Neural progenitor cell (in vitro differentiated cells): ENCODE measurements around the gene CHAF1A. TPM values are rescaled to one million over a fixed set of nuclear protein-coding genes. Genes with fewer than 3 reads are reported as not detected.

Experiments used
- DNase-seq: peaks from one replicate; pipeline ENCODE4 v3.0.0-alpha.2; 2016; ENCODE audit warnings: low spot score
- H2AFZ ChIP-seq: fragments of 200-600 bp; sonication (generic); replicated peaks from 2 replicates; pipeline ENCODE4 v1.6.1; 2016; ENCODE audit warnings: antibody characterized with exemption
- H3F3A ChIP-seq: fragments of 200-600 bp; sonication (generic); 2 replicates; pipeline ENCODE4 v1.6.1; 2016; ENCODE audit warnings: antibody characterized with exemption, low read depth
- H3K27ac ChIP-seq: fragments of 200-600 bp; sonication (generic); 2 replicates; pipeline ENCODE4 v1.5.1; 2016; ENCODE audit warnings: mild to moderate bottlenecking
- H3K27me3 ChIP-seq: fragments of 200-600 bp; sonication (generic); 2 replicates; pipeline ENCODE4 v1.6.1; 2016; ENCODE audit warnings: mild to moderate bottlenecking, moderate library complexity
- H3K36me3 ChIP-seq: fragments of 200-600 bp; sonication (generic); 2 replicates; pipeline ENCODE4 v1.5.1; 2016
- H3K4me1 ChIP-seq: fragments of 200-600 bp; sonication (generic); 2 replicates; pipeline ENCODE4 v1.6.1; 2016; ENCODE audit warnings: mixed run types
- H3K4me2 ChIP-seq: fragments of 200-600 bp; sonication (generic); 2 replicates; pipeline ENCODE4 v1.6.1; 2016
- H3K4me3 ChIP-seq: fragments of 200-600 bp; sonication (generic); 2 replicates; pipeline ENCODE4 v1.5.1; 2016
- H3K79me2 ChIP-seq: fragments of 200-600 bp; sonication (generic); 2 replicates; pipeline ENCODE4 v1.6.1; 2016; ENCODE audit warnings: low read depth
- H3K9ac ChIP-seq: fragments of 200-600 bp; sonication (generic); 2 replicates; pipeline ENCODE4 v1.6.1; 2016
- H3K9me3 ChIP-seq: fragments of 200-600 bp; sonication (generic); 2 replicates; pipeline ENCODE4 v1.5.1; 2016; ENCODE audit warnings: low read depth
- H4K20me1 ChIP-seq: fragments of 200-600 bp; sonication (generic); 2 replicates; pipeline ENCODE4 v1.6.1; 2016; ENCODE audit warnings: low read depth
- H3K27ac Mint-ChIP-seq: 3 replicates; pipeline ENCODE4 v1.8.0; 2021; ENCODE audit warnings: mixed read lengths
- H3K27me3 Mint-ChIP-seq: 2 replicates; pipeline ENCODE4 v1.8.0; 2022; ENCODE audit warnings: low read depth, mild to moderate bottlenecking, inconsistent platforms, moderate library complexity, mixed read lengths; ENCODE audit not compliant: insufficient read depth
- H3K36me3 Mint-ChIP-seq: 3 replicates; pipeline ENCODE4 v1.8.0; 2021; ENCODE audit warnings: mixed read lengths
- H3K4me1 Mint-ChIP-seq: 3 replicates; pipeline ENCODE4 v1.8.0; 2021; ENCODE audit warnings: mixed read lengths
- H3K4me3 Mint-ChIP-seq: 3 replicates; pipeline ENCODE4 v1.8.0; 2021; ENCODE audit warnings: mild to moderate bottlenecking, moderate library complexity, mixed read lengths
- H3K9me3 Mint-ChIP-seq: 3 replicates; pipeline ENCODE4 v1.8.0; 2020; ENCODE audit warnings: mixed read lengths
- EZH2 ChIP-seq: fragments of 200-600 bp; sonication (generic); IDR thresholded peaks from 2 replicates; pipeline ENCODE4 v1.6.1; 2017; ENCODE audit warnings: antibody characterized with exemption, mild to moderate bottlenecking, moderate library complexity
- EZH2phosphoT487 ChIP-seq: fragments of 200-600 bp; sonication (generic); IDR thresholded peaks from 2 replicates; pipeline ENCODE4 v1.6.1; 2017; ENCODE audit warnings: antibody characterized with exemption
- total RNA-seq: library from RNA; depleted of rRNA; stranded (reverse); fragments of >200 nt; gene quantifications from 2 replicates; pipeline ENCODE4 v1.2.3, GENCODE V29; 2015; ENCODE audit warnings: low replicate concordance
- TF ChIP-seq, protein P1 (sequence below): fragments of 200-600 bp; sonication (generic); IDR thresholded peaks from 2 replicates; pipeline ENCODE4 v1.5.1; 2017; ENCODE audit warnings: antibody characterized with exemption, mild to moderate bottlenecking

CHAF1A gene
- total RNA-seq, 1 donor from 2014 or later: 37.5 TPM

DNA sequence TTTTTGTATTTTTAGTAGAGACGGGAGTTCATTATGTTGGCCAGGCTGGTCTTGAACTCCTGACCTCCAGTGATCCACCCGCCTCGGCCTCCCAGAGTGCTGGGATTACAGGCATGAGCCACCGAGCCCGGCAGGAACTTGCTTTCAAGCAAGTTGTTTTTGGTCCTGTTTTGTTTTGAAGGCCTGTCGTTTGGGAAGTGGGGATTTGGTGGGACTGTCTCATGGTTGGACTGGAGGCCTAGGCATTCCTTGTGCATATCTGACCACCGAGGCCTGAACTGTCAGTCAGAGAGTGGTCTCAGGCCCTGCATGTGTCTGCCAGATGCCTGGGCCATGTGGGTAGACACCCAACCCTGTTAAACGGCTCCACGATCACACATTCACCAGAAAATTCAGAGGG lies 28.9 kb downstream of the CHAF1A start:
- peaks cover 13% of the 10 kb centered on the region for H4K20me1 ChIP-seq
- no peaks in the 10 kb centered on the region for H3K4me1 ChIP-seq
- no peak for DNase-seq
- H3K36me3 ChIP-seq: no peaks in the 10 kb centered on the region
- no peaks in the 10 kb centered on the region for H3K9me3 Mint-ChIP-seq
- no peak overlapping the region for H3K9ac ChIP-seq
- peaks cover 41% of the 10 kb centered on the region for H3K36me3 Mint-ChIP-seq
- no peak overlapping the region for H3K27ac ChIP-seq
- H3K27me3 Mint-ChIP-seq: no peaks in the 10 kb centered on the region
- no peaks in the 10 kb centered on the region for H3F3A ChIP-seq
- H3K4me1 Mint-ChIP-seq: no peaks in the 10 kb centered on the region
- no peaks in the 10 kb centered on the region for H3K27me3 ChIP-seq
- no peak overlapping the region for H3K27ac Mint-ChIP-seq
- no peak overlapping the region for H3K4me2 ChIP-seq
- H3K4me3 ChIP-seq: no peak overlapping the region
- H3K9me3 ChIP-seq: no peaks in the 10 kb centered on the region
- H3K4me3 Mint-ChIP-seq: no peak overlapping the region
- TF ChIP-seq EZH2phosphoT487: no peak
- TF ChIP-seq, protein P1, sequence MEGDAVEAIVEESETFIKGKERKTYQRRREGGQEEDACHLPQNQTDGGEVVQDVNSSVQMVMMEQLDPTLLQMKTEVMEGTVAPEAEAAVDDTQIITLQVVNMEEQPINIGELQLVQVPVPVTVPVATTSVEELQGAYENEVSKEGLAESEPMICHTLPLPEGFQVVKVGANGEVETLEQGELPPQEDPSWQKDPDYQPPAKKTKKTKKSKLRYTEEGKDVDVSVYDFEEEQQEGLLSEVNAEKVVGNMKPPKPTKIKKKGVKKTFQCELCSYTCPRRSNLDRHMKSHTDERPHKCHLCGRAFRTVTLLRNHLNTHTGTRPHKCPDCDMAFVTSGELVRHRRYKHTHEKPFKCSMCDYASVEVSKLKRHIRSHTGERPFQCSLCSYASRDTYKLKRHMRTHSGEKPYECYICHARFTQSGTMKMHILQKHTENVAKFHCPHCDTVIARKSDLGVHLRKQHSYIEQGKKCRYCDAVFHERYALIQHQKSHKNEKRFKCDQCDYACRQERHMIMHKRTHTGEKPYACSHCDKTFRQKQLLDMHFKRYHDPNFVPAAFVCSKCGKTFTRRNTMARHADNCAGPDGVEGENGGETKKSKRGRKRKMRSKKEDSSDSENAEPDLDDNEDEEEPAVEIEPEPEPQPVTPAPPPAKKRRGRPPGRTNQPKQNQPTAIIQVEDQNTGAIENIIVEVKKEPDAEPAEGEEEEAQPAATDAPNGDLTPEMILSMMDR: no peak
- TF ChIP-seq EZH2: no peak
- peaks cover 6% of the 10 kb centered on the region for H3K79me2 ChIP-seq
- H2AFZ ChIP-seq: no peak overlapping the region

DNA sequence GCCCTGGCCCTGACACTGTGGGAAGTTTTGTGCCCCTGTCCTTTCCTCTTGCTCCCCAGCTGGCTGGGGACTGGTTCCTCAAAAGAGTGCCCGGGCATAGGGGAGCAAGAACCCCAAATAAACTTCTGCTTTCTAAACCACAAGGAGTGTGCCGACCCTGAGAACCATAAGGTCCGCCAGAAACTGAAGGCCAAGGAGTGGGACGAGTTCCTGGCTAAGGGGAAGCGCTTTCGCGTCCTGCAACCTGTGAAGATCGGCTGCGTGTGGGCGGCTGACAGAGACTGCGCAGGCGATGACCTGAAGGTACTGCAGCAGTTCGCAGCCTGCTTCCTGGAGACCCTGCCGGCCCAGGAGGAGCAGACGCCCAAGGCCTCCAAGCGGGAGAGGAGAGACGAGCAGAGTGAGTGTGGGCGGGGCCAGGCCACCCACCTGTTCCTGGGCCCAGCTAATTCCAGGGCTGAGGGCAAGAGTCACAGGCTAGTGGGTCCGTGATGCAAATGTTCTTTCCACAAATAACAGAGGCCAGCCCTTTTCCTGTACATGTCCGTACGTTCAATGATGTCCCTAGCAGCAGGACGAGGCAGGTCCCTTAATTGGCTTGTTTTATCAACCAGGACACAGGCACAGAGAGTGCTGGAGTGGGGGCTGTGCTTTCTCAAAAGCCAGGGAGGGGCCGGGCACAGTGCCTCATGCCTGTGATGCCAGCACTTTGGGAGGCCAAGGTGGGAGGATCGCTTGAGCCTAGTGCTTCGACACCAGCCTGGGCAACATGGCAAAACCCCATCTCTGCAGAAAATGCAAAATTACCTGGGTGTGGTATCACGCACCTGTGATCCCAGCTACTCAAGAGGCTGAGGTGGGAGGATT lies 29.6 kb downstream of the CHAF1A start:
- Mint-ChIP-seq H3K4me1 (no peaks in the 10 kb centered on the region), H3K36me3 (peaks cover 41% of the 10 kb centered on the region), H3K9me3 (no peaks in the 10 kb centered on the region), H3K27ac (no peak overlapping the region), H3K27me3 (no peaks in the 10 kb centered on the region), H3K4me3 (no peak overlapping the region)
- no peak overlapping the region for H3K4me3 ChIP-seq
- no peaks in the 10 kb centered on the region for H3F3A ChIP-seq
- peaks cover 17% of the 10 kb centered on the region for H4K20me1 ChIP-seq
- H3K9ac ChIP-seq: no peak overlapping the region
- H3K4me2 ChIP-seq: no peak overlapping the region
- H3K27me3 ChIP-seq: no peaks in the 10 kb centered on the region
- no peak for DNase-seq
- no peaks in the 10 kb centered on the region for H3K36me3 ChIP-seq
- no peak overlapping the region for H3K27ac ChIP-seq
- no peak overlapping the region for H2AFZ ChIP-seq
- H3K9me3 ChIP-seq: no peaks in the 10 kb centered on the region
- TF ChIP-seq EZH2 (no peak), EZH2phosphoT487 (no peak)
- no peaks in the 10 kb centered on the region for H3K4me1 ChIP-seq
- H3K79me2 ChIP-seq: peaks cover 11% of the 10 kb centered on the region

DNA sequence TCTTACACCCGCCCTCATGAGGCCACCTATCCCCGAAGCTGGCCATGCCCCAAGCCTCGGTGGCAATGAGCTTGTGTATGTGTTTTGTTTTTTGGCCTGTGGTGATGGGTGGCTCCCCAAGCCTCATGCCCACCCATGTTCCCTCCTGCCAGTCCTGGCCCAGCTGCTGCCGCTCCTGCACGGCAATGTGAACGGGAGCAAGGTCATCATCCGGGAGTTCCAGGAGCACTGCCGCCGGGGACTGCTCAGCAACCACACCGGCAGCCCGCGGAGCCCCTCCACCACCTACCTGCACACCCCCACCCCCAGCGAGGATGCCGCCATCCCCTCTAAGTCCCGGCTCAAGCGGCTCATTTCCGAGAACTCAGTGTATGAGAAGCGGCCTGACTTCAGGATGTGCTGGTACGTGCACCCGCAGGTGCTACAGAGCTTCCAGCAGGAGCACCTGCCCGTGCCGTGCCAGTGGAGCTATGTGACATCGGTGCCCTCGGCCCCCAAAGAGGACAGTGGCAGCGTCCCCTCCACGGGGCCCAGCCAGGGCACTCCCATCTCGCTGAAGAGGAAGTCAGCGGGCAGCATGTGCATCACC lies 30.6 kb downstream of the CHAF1A start:
- H3K36me3 ChIP-seq: no peaks in the 10 kb centered on the region
- no peak for TF ChIP-seq EZH2
- TF ChIP-seq, protein P1: no peak
- no peak for TF ChIP-seq EZH2phosphoT487
- H3K9me3 ChIP-seq: no peaks in the 10 kb centered on the region
- no peaks in the 10 kb centered on the region for H3K27me3 ChIP-seq
- H3F3A ChIP-seq: peaks cover 3% of the 10 kb centered on the region
- no peak overlapping the region for H2AFZ ChIP-seq
- Mint-ChIP-seq H3K4me3 (no peak overlapping the region), H3K9me3 (no peaks in the 10 kb centered on the region), H3K4me1 (no peaks in the 10 kb centered on the region), H3K27ac (no peak overlapping the region), H3K27me3 (no peaks in the 10 kb centered on the region), H3K36me3 (peaks cover 43% of the 10 kb centered on the region)
- H3K9ac ChIP-seq: no peak overlapping the region
- no peaks in the 10 kb centered on the region for H3K4me1 ChIP-seq
- DNase-seq: no peak
- H4K20me1 ChIP-seq: peaks cover 17% of the 10 kb centered on the region
- no peak overlapping the region for H3K4me2 ChIP-seq
- H3K4me3 ChIP-seq: no peak overlapping the region
- no peak overlapping the region for H3K27ac ChIP-seq
- H3K79me2 ChIP-seq: peaks cover 19% of the 10 kb centered on the region

DNA sequence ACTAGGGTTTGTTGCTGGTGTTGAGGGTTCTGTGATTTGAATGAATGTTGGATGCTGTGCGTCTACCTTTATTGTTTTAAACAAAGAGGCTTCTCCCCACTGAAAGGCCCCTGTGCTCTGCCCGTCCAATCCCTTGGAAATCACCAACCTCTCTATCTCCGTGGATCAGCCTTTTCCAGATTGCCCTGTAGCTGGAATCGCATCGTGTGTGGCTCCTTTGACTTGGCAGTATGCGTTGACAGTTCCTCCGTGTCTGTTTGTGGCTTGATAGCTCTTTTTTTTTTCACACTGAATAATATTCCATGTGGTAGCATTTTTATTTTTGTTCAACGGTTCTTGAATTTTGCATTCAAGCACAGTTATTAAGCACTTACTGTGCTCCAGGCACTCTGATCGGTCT lies 32.0 kb downstream of the CHAF1A start:
- Histone ChIP-seq H4K20me1 (peaks cover 23% of the 10 kb centered on the region), H2AFZ (no peak overlapping the region), H3K4me1 (no peaks in the 10 kb centered on the region), H3K4me2 (no peak overlapping the region), H3K9me3 (no peaks in the 10 kb centered on the region), H3K79me2 (peaks cover 21% of the 10 kb centered on the region), H3K4me3 (no peak overlapping the region), H3F3A (peaks cover 3% of the 10 kb centered on the region), H3K36me3 (no peaks in the 10 kb centered on the region), H3K9ac (no peak overlapping the region), H3K27me3 (no peaks in the 10 kb centered on the region), H3K27ac (no peak overlapping the region)
- H3K4me1 Mint-ChIP-seq: no peaks in the 10 kb centered on the region
- TF ChIP-seq EZH2 (no peak), EZH2phosphoT487 (no peak)
- TF ChIP-seq, protein P1: no peak
- H3K9me3 Mint-ChIP-seq: no peaks in the 10 kb centered on the region
- no peak overlapping the region for H3K4me3 Mint-ChIP-seq
- peaks cover 2% of the 10 kb centered on the region for H3K27me3 Mint-ChIP-seq
- H3K27ac Mint-ChIP-seq: no peak overlapping the region
- peaks cover 39% of the 10 kb centered on the region for H3K36me3 Mint-ChIP-seq
- DNase-seq: no peak
